HG03354 (cell line): ENCODE data around the gene CCDC136.

Experiments
- ATAC-seq: cut with Tn5 transposase; IDR thresholded peaks from one replicate; pipeline ENCODE4 v1.9.1; 2021; ENCODE audit warnings: mild to moderate bottlenecking; ENCODE audit not compliant: unreplicated experiment, poor library complexity, severe bottlenecking

CCDC136 gene

GRCh38 chr7:128830231-128831177 lies 38.7 kb downstream of the CCDC136 start, which contains the start of gene FLNC:
Gene FLNC, plus strand, starts transcription at chr7:128830406. Its CDS starts 232 bp downstream, at chr7:128830638.
- ATAC-seq = no peak

GRCh38 chr7:128831178-128831993 lies 39.6 kb downstream of the CCDC136 start:
- no peak for ATAC-seq

GRCh38 chr7:128831994-128832879 lies 40.5 kb downstream of the CCDC136 start:
- ATAC-seq = no peak

- no peak for ATAC-seq
These were observed 41.0 kb downstream of the CCDC136 start for GRCh38 chr7:128832880-128833147.

- ATAC-seq = no peak
These were observed 41.6 kb downstream of the CCDC136 start for GRCh38 chr7:128833148-128833945.

GRCh38 chr7:128833946-128834325 lies 42.2 kb downstream of the CCDC136 start:
- no peak for ATAC-seq

- ATAC-seq = no peak
These were observed 43.5 kb downstream of the CCDC136 start for GRCh38 chr7:128835231-128835751.

- no peak for ATAC-seq
These were observed 44.2 kb downstream of the CCDC136 start for GRCh38 chr7:128835790-128836641.

- no peak for ATAC-seq
These were observed 45.1 kb downstream of the CCDC136 start for GRCh38 chr7:128836729-128837348.

GRCh38 chr7:128837521-128837921 lies 45.8 kb downstream of the CCDC136 start:
- no peak for ATAC-seq

GRCh38 chr7:128838109-128838779 lies 46.5 kb downstream of the CCDC136 start:
- no peak for ATAC-seq

GRCh38 chr7:128838981-128839731 lies 47.4 kb downstream of the CCDC136 start:
- no peak for ATAC-seq

- no peak for ATAC-seq
These were observed 48.0 kb downstream of the CCDC136 start for GRCh38 chr7:128839751-128840177.

GRCh38 chr7:128840326-128841170 lies 48.8 kb downstream of the CCDC136 start:
- no peak for ATAC-seq

- no peak for ATAC-seq
These were observed 49.5 kb downstream of the CCDC136 start for GRCh38 chr7:128841171-128841690.
